PFSK-1 (cell line): ENCODE data around the gene RRP8.

ENCODE experiments used
- FOXP2 ChIP-seq: optimal IDR thresholded peaks from 2 replicates; pipeline ENCODE3; 2011; ENCODE audit warnings: borderline replicate concordance, control low read depth, inconsistent platforms; ENCODE audit not compliant: insufficient read depth; ENCODE audit errors: extremely low read length, extremely low read depth
- POLR2AphosphoS5 ChIP-seq: IDR thresholded peaks from 2 replicates; pipeline ENCODE4 v1.6.1; 2012; ENCODE audit warnings: low read depth, mild to moderate bottlenecking, control low read depth, low read length, moderate library complexity
- REST ChIP-seq, 2 experiments: IDR thresholded peaks; 2 replicates each; pipeline versions ENCODE4 v1.6.1 to v1.8.0; 2011 to 2012; ENCODE audit warnings: low read depth in 2 of 2, low read length in 2 of 2, control low read depth in 1 of 2, inconsistent platforms in 1 of 2, mild to moderate bottlenecking in 1 of 2, moderate library complexity in 1 of 2; ENCODE audit not compliant: insufficient read depth in 1 of 2
- SIN3A ChIP-seq: IDR thresholded peaks from 2 replicates; pipeline ENCODE4 v1.6.1; 2012; ENCODE audit warnings: mild to moderate bottlenecking, low read length, moderate library complexity, borderline replicate concordance; ENCODE audit not compliant: insufficient read depth
- TAF1 ChIP-seq: IDR thresholded peaks from 2 replicates; pipeline ENCODE4 v1.6.1; 2012; ENCODE audit warnings: low read length, control low read depth, borderline replicate concordance; ENCODE audit not compliant: insufficient read depth

GRCh38 chr11:6610591-6610990 lies 7.2 kb upstream of the RRP8 start:
- TF ChIP-seq POLR2AphosphoS5, result no peak
- TF ChIP-seq TAF1, result no peak
- TF ChIP-seq REST (IDR thresholded peaks at IDR 0.05; ENCODE audit: insufficient read depth in 1 of 2, low read depth in 2 of 2, low read length in 2 of 2), result no peak
- no peak for TF ChIP-seq FOXP2
- TF ChIP-seq SIN3A, result no peak
